ENCODE results near the gene PARP15.

DNA sequence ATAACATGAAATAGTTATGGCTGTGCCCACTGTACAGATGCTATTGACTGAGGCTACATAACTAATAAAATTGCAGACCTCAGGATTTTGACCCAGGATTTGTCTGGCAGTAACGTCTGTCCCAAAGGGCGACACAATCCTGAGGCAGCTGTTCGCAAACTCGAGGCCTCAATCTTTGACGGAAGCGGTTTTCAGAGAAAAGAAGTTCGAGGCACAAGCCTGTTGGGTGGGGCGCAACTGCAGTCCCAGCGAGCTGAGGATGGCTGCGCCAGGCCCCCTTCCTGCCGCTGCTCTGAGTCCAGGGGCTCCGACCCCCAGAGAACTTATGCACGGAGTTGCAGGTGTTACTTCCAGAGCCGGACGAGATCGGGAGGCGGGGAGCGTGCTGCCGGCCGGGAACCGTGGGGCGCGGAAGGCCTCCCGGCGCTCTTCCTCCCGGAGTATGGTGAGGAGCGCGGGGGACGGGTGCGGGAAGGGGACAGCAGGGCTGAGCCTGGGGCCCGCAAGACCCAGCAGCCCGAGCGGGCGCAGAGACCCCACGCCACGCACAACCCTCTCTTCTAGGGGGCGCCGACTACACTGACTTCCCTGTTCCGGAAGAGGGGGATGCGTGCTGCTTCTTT is at the start of gene PARP15:
- TF ChIP-seq, protein P1, sequence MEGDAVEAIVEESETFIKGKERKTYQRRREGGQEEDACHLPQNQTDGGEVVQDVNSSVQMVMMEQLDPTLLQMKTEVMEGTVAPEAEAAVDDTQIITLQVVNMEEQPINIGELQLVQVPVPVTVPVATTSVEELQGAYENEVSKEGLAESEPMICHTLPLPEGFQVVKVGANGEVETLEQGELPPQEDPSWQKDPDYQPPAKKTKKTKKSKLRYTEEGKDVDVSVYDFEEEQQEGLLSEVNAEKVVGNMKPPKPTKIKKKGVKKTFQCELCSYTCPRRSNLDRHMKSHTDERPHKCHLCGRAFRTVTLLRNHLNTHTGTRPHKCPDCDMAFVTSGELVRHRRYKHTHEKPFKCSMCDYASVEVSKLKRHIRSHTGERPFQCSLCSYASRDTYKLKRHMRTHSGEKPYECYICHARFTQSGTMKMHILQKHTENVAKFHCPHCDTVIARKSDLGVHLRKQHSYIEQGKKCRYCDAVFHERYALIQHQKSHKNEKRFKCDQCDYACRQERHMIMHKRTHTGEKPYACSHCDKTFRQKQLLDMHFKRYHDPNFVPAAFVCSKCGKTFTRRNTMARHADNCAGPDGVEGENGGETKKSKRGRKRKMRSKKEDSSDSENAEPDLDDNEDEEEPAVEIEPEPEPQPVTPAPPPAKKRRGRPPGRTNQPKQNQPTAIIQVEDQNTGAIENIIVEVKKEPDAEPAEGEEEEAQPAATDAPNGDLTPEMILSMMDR (IDR thresholded peaks at IDR 0.05): no peak
- TF ChIP-seq POLR2A (IDR thresholded peaks at IDR 0.05): no peak

All from adrenal gland (tissue), 5 donors.